ENCODE results near the gene MYH8.

The MYH8 gene

GRCh38 chr17:10421900-10422542, at the start of gene MYH8:
MYH8 (minus strand) TSS chr17:10421950; CDS start chr17:10420227, 1,723 bp downstream.
- no peak for DNase-seq (ENCODE audit: low spot score)

GRCh38 chr17:10469459-10469858, 47.7 kb upstream of the MYH8 start, which contains the start of gene MYH4:
MYH4 (minus strand) TSS chr17:10469559; CDS start chr17:10466745, 2,814 bp downstream.
- DNase-seq (ENCODE audit: low spot score): no peak

GRCh38 chr17:10463402-10463801, 41.7 kb upstream of the MYH8 start:
- DNase-seq (ENCODE audit: low spot score): no peak

GRCh38 chr17:10460062-10460461, 38.3 kb upstream of the MYH8 start:
- DNase-seq (ENCODE audit: low spot score): no peak

- no peak for DNase-seq (ENCODE audit: low spot score)
Observed at GRCh38 chr17:10458701-10459100, 37.0 kb upstream of the MYH8 start.

- DNase-seq (ENCODE audit: low spot score): no peak
Observed at GRCh38 chr17:10457952-10458351, 36.2 kb upstream of the MYH8 start.

GRCh38 chr17:10447026-10447931, 25.5 kb upstream of the MYH8 start:
- no peak for DNase-seq (ENCODE audit: low spot score)

GRCh38 chr17:10439816-10440215, 18.1 kb upstream of the MYH8 start:
- DNase-seq (ENCODE audit: low spot score): no peak

GRCh38 chr17:10435096-10435495, 13.3 kb upstream of the MYH8 start:
- DNase-seq (ENCODE audit: low spot score): no peak

- DNase-seq (ENCODE audit: low spot score): no peak
Observed at GRCh38 chr17:10429421-10430045, 7.8 kb upstream of the MYH8 start.

- no peak for DNase-seq (ENCODE audit: low spot score)
Observed at GRCh38 chr17:10428781-10429180, 7.0 kb upstream of the MYH8 start.

- DNase-seq (ENCODE audit: low spot score): no peak
Observed at GRCh38 chr17:10421211-10421610, 539 bp downstream of the MYH8 start.

GRCh38 chr17:10420811-10421210, 939 bp downstream of the MYH8 start:
- no peak for DNase-seq (ENCODE audit: low spot score)

- DNase-seq (ENCODE audit: low spot score): no peak
Observed at GRCh38 chr17:10417431-10417830, 4.3 kb downstream of the MYH8 start.

- DNase-seq (ENCODE audit: low spot score): no peak
Observed at GRCh38 chr17:10415161-10415560, 6.6 kb downstream of the MYH8 start.

GRCh38 chr17:10403589-10403988, 18.2 kb downstream of the MYH8 start:
- no peak for DNase-seq (ENCODE audit: low spot score)

- no peak for DNase-seq (ENCODE audit: low spot score)
Observed at GRCh38 chr17:10398352-10398751, 23.4 kb downstream of the MYH8 start.

- DNase-seq (ENCODE audit: low spot score): no peak
Observed at GRCh38 chr17:10396524-10397163, 25.1 kb downstream of the MYH8 start.

- DNase-seq (ENCODE audit: low spot score): no peak
Observed at GRCh38 chr17:10394201-10394887, 27.4 kb downstream of the MYH8 start.

GRCh38 chr17:10392880-10393279, 28.9 kb downstream of the MYH8 start:
- no peak for DNase-seq (ENCODE audit: low spot score)

GRCh38 chr17:10385871-10386270, 35.9 kb downstream of the MYH8 start:
- no peak for DNase-seq (ENCODE audit: low spot score)

GRCh38 chr17:10384175-10384574, 37.6 kb downstream of the MYH8 start:
- no peak for DNase-seq (ENCODE audit: low spot score)

Measured in globus pallidus (tissue), 1 donor.